Astrocyte of the spinal cord (primary cell): ENCODE measurements around the gene SREK1.

Experiments used
- DNase-seq: peaks from one replicate; pipeline ENCODE4 v3.0.0; 2011; ENCODE audit warnings: low read depth, low spot score
- H3K4me3 ChIP-seq: 2 replicates; pipeline ENCODE4 v1.5.1; 2011; ENCODE audit warnings: low read depth, mild to moderate bottlenecking, low read length, moderate library complexity
- in situ Hi-C: cut with HindIII; loops from 2 replicates; pipeline ENCODE4 v1.10.0; 2017; ENCODE audit warnings: low sequenced_read_pairs
- TF ChIP-seq, protein P1 (sequence below): IDR thresholded peaks from 2 replicates; pipeline ENCODE4 v1.5.1; 2012; ENCODE audit warnings: low read depth, mild to moderate bottlenecking, low read length, inconsistent platforms

Gene SREK1

DNA sequence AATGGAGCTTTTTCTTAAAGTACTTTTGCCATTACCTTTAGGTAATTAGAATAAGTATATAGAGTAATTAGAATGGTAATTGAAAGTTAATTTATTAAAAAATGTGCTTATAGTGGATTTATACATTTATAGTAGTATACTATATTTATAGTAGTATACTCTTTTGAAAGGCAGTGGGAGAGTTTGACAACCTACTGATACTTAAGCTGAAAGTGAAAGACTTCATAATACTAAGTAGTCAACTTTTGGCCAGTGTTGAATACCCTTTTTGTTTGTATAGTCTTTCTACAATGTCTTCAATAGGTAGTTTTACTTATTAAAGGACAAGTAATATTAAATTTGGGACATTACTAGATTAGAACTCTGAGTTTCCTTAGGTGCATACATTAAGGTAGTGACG is 12.9 kb downstream of the SREK1 start:
- no peak for DNase-seq
- TF ChIP-seq, protein P1, sequence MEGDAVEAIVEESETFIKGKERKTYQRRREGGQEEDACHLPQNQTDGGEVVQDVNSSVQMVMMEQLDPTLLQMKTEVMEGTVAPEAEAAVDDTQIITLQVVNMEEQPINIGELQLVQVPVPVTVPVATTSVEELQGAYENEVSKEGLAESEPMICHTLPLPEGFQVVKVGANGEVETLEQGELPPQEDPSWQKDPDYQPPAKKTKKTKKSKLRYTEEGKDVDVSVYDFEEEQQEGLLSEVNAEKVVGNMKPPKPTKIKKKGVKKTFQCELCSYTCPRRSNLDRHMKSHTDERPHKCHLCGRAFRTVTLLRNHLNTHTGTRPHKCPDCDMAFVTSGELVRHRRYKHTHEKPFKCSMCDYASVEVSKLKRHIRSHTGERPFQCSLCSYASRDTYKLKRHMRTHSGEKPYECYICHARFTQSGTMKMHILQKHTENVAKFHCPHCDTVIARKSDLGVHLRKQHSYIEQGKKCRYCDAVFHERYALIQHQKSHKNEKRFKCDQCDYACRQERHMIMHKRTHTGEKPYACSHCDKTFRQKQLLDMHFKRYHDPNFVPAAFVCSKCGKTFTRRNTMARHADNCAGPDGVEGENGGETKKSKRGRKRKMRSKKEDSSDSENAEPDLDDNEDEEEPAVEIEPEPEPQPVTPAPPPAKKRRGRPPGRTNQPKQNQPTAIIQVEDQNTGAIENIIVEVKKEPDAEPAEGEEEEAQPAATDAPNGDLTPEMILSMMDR, result no peak
- no peak overlapping the region for H3K4me3 ChIP-seq
- in situ Hi-C loops, result no loop called here

DNA sequence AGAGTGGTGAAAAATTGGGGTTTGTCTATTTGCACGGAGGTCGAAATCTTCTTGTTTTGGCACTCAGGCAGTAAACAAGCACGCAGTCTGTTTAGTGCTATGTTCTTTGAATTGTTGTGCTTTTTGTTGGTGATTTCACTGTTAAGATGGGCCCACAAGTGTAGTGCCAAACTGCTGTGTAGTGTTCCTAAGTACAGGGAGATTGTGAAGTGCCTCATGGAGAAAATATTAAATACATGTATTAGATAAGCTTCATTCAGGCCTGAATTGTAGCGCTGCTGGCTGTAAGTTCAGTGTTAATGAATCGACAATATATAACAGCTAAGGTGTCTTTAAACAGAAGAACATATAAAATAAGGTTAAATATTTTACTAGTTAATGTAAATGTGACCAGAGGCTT is 17.3 kb downstream of the SREK1 start:
- no peak for DNase-seq
- in situ Hi-C loops, result no loop called here
- no peak overlapping the region for H3K4me3 ChIP-seq
- TF ChIP-seq, protein P1, result no peak

DNA sequence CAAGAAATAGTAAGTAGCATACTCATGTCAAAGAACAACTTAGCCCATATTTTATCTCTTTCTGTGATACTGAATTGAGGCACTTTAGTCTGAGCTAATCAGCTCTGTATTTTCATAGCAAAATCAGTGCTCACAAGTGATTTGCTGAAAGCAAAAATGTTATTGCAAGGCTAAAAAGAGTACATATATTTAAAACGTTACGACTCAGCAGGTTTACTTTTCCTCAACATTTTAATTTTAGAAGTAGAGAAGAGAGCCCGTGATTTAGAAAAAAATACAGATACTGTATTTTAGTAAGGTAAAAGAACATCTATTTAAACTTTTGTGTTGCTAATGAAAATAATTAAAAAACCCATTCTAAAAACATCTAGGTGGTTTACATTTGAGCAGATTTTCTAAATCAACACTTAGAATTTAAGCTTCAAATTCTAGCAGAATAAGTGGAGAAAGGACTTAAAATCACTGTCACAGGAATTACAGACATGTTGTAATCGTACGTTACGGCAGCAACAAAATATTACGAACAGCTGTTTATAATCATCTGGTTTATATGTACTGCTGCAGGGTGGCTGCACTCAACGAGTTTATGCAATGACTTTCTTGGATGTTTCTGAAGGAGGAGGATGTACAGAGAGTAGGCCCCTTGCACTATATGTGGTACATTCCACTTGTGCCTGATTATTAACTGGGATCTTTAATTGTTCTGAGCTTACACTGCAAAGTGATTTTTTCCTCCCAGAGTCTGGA is 20.1 kb downstream of the SREK1 start:
- TF ChIP-seq, protein P1, result no peak

DNA sequence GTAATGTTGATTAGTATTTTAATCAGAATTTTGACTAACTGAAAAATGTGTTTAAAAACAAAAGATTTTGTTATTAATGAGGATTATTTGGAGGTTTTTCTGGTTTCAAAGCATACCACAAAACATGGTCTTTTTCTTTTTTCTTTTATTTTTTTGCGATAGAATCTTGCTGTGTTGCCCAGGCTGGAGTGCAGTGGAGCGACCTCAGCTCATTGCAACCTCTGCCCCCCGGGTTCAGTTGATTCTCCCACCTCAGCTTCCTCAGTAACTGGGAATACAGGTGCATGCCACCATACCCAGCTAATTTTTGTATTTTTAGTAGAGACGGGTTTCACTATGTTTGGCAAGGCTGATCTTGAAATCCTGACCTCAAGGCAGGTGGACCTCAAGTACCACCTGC is 24.1 kb downstream of the SREK1 start:
- no peak overlapping the region for H3K4me3 ChIP-seq
- TF ChIP-seq, protein P1, result no peak
- DNase-seq, result no peak
- in situ Hi-C loops, result no loop called here

More for the DNA sequence above, 20.1 kb downstream of the SREK1 start:
- in situ Hi-C loops, result no loop called here
- H3K4me3 ChIP-seq, result no peak overlapping the region
- no peak for DNase-seq

DNA sequence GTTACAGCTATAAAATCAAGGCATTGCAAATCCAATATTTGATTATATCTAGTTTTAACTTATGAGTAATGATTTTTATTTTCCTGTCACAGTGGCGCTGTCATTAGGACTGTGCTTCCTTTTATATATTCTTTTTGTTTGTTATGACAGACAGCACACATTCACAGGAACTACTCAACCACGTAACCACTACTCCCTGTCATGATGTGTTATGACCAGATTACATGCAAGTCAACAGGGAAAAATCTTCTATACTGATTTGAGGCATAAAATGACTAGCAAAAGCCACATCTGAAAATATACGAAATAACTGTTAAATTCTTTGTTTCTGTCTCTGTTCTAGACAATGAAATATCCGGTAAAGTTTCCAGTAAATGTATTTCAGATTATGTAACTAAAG is 25.4 kb downstream of the SREK1 start:
- H3K4me3 ChIP-seq, result no peak overlapping the region
- in situ Hi-C loops, result no loop called here
- no peak for DNase-seq
- TF ChIP-seq, protein P1, result no peak

DNA sequence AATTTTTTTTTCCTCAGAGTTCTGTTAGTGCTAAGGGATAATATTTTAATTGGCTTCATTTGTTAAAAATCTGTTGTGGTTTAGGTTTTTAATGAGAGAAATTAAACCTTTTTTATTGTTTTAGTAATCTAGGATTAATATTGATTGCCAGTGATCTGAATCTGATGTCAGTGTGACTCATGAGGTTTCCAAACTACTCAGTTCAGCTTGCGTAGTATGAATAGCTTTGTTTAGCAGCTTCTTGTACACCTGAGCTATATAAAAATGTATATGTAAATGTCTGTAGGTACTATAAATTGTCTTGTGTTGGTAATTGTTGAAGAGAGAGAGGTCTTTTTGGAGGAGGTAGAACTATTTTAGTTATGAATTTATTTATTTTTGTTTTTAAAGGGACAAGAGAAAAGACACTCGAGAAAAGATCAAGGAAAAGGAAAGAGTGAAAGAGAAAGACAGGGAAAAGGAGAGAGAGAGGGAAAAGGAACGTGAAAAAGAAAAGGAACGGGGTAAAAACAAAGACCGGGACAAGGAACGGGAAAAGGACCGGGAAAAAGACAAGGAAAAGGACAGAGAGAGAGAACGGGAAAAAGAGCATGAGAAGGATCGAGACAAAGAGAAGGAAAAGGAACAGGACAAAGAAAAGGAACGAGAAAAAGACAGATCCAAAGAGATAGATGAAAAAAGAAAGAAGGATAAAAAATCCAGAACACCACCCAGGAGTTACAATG is 26.3 kb downstream of the SREK1 start:
- no peak for DNase-seq
- in situ Hi-C loops, result no loop called here

More for the DNA sequence above, 26.3 kb downstream of the SREK1 start:
- TF ChIP-seq, protein P1, result no peak
- H3K4me3 ChIP-seq, result no peak overlapping the region
